SK-N-SH (cell line): ENCODE results near the gene SETX. TPM values are rescaled to one million over a fixed set of nuclear protein-coding genes. Genes with fewer than 3 reads are reported as not detected.

Experiments used
- CTCF ChIA-PET: fragments of 300-600, 350-600 bp; formaldehyde crosslinking; extraction: SDS; loops from one replicate; lab custom pipeline; 2021; lab: Yijun Ruan, JAX
- POLR2A ChIA-PET: fragments of 350-600 bp; sonication (Branson Sonifier 250); formaldehyde crosslinking; extraction: SDS; loops from one replicate; lab custom pipeline; 2020; ENCODE audit warnings: antibody characterized with exemption, inconsistent platforms; lab: Yijun Ruan, JAX
- DNase-seq: peaks from one replicate; pipeline ENCODE4 v3.0.0; 2012
- H2AFZ ChIP-seq: fragments of 200-600 bp; sonication (generic); 2 replicates; pipeline ENCODE4 v1.8.1; 2016; ENCODE audit warnings: antibody characterized with exemption, mild to moderate bottlenecking, low read depth
- H3F3A ChIP-seq: fragments of 200-600 bp; sonication (generic); replicated peaks from 2 replicates; pipeline ENCODE3; 2016; ENCODE audit warnings: antibody characterized with exemption, mild to moderate bottlenecking; ENCODE audit not compliant: insufficient read depth
- H3K27ac ChIP-seq, 2 experiments: fragments of 200-500 bp in 1 of 2; fragments of 200-600 bp in 1 of 2; sonication (Bioruptor generic) in 1 of 2; sonication (generic), shearing (Covaris generic) in 1 of 2; 2 replicates each; pipeline versions ENCODE4 v1.5.1 to v1.6.1; 2014 to 2016; ENCODE audit warnings: low read depth in 2 of 2, inconsistent platforms in 1 of 2, low read length in 1 of 2, mild to moderate bottlenecking in 1 of 2, mixed read lengths in 1 of 2
- H3K27me3 ChIP-seq: fragments of 200-600 bp; sonication (generic), shearing (Covaris generic); 2 replicates; pipeline ENCODE4 v1.6.1; 2016; ENCODE audit warnings: mixed run types; ENCODE audit not compliant: insufficient read depth
- H3K36me3 ChIP-seq, 2 experiments: fragments of 200-500 bp in 1 of 2; fragments of 200-600 bp in 1 of 2; sonication (Bioruptor generic) in 1 of 2; sonication (generic) in 1 of 2; replicated peaks in 1 of 2; 2 replicates each; pipeline versions ENCODE3 to v1.5.1; 2014 to 2016; ENCODE audit warnings: low read length in 1 of 2, mild to moderate bottlenecking in 1 of 2; ENCODE audit not compliant: insufficient read depth in 2 of 2, control insufficient read depth in 1 of 2
- H3K4me1 ChIP-seq, 2 experiments: fragments of 200-500 bp in 1 of 2; fragments of 200-600 bp in 1 of 2; sonication (Bioruptor generic) in 1 of 2; sonication (generic), shearing (Covaris generic) in 1 of 2; 2 replicates each; pipeline versions ENCODE4 v1.5.1 to v1.6.1; 2014 to 2016; ENCODE audit warnings: low read depth in 1 of 2, low read length in 1 of 2, mixed run types in 1 of 2; ENCODE audit not compliant: insufficient read depth in 2 of 2, control insufficient read depth in 1 of 2
- H3K4me2 ChIP-seq: fragments of 200-600 bp; sonication (generic), shearing (Covaris generic); 2 replicates; pipeline ENCODE4 v1.6.1; 2017; ENCODE audit warnings: mixed run types
- H3K4me3 ChIP-seq, 2 experiments: fragments of 200-500 bp in 1 of 2; fragments of 200-600 bp in 1 of 2; sonication (Bioruptor generic) in 1 of 2; sonication (generic), shearing (Covaris generic) in 1 of 2; 2 replicates each; pipeline versions ENCODE4 v1.5.1 to v1.8.1; 2014 to 2016; ENCODE audit warnings: low read depth in 2 of 2, inconsistent platforms in 1 of 2, low read length in 1 of 2, mild to moderate bottlenecking in 1 of 2, mixed read lengths in 1 of 2, moderate library complexity in 1 of 2
- H3K79me2 ChIP-seq: fragments of 200-600 bp; sonication (generic); 2 replicates; pipeline ENCODE4 v1.8.1; 2017; ENCODE audit warnings: mild to moderate bottlenecking; ENCODE audit not compliant: insufficient read depth
- H3K9ac ChIP-seq: fragments of 200-600 bp; sonication (generic); 2 replicates; pipeline ENCODE4 v1.6.1; 2017; ENCODE audit warnings: mixed run types
- H3K9me2 ChIP-seq: fragments of 200-600 bp; sonication (generic); 2 replicates; pipeline ENCODE4 v1.6.1; 2017; ENCODE audit warnings: mixed run types
- H3K9me3 ChIP-seq: fragments of 200-600 bp; sonication (generic); 2 replicates; pipeline ENCODE4 v1.6.1; 2017; ENCODE audit warnings: mixed run types, mild to moderate bottlenecking, moderate library complexity
- H4K20me1 ChIP-seq: fragments of 200-600 bp; sonication (generic); 2 replicates; pipeline ENCODE4 v1.6.1; 2017; ENCODE audit warnings: mild to moderate bottlenecking, mixed run types; ENCODE audit not compliant: insufficient read depth
- ELF1 ChIP-seq: IDR thresholded peaks from 2 replicates; pipeline ENCODE4 v1.4.0; 2012
- FOXJ3 ChIP-seq: sonication (generic); formaldehyde crosslinking; IDR thresholded peaks from 2 replicates; pipeline ENCODE4 v1.5.1; 2020; ENCODE audit warnings: mild to moderate bottlenecking, missing genetic modification reagents
- GATA2 ChIP-seq: sonication (generic); formaldehyde crosslinking; IDR thresholded peaks from 2 replicates; pipeline ENCODE4 v1.5.0; 2020; ENCODE audit warnings: mild to moderate bottlenecking, missing genetic modification reagents
- NFIC ChIP-seq: IDR thresholded peaks from 2 replicates; pipeline ENCODE4 v1.4.0; 2012; ENCODE audit warnings: borderline replicate concordance
- POLR2AphosphoS5 ChIP-seq: IDR thresholded peaks from 2 replicates; pipeline ENCODE4 v1.6.1; 2012; ENCODE audit warnings: low read depth, low read length
- RCOR1 ChIP-seq: fragments of 150-350 bp; IDR thresholded peaks from 2 replicates; pipeline ENCODE4 v1.6.1; 2017; ENCODE audit warnings: antibody characterized with exemption, low read length
- RXRA ChIP-seq: IDR thresholded peaks from 2 replicates; pipeline ENCODE4 v1.4.0; 2012; ENCODE audit warnings: low read depth, mild to moderate bottlenecking, borderline replicate concordance
- SIN3A ChIP-seq: IDR thresholded peaks from 2 replicates; pipeline ENCODE4 v1.6.1; 2012; ENCODE audit warnings: low read depth, mild to moderate bottlenecking, low read length, moderate library complexity, borderline replicate concordance
- TEAD4 ChIP-seq: IDR thresholded peaks from 2 replicates; pipeline ENCODE4 v1.4.0; 2012; ENCODE audit warnings: mild to moderate bottlenecking, borderline replicate concordance; ENCODE audit not compliant: insufficient read depth
- YY1 ChIP-seq: IDR thresholded peaks from 2 replicates; pipeline ENCODE4 v1.4.0; 2012; ENCODE audit warnings: low read depth, mild to moderate bottlenecking
- WGBS: methylation state at CpG from one replicate; pipeline ENCODE4 v1.1.6; 2017; ENCODE audit warnings: low lambda C conversion rate; 5-methylcytosine and 5-hydroxymethylcytosine counted together
- polyA plus RNA-seq, 3 experiments: library from polyadenylated mRNA; depleted of rRNA; stranded (reverse); fragments of >200 nt; gene quantifications; 2 replicates each; pipeline ENCODE4 v1.2.3, GENCODE V29; 2012
- TF ChIP-seq, protein P1 (sequence below): IDR thresholded peaks from 2 replicates; pipeline ENCODE4 v1.6.1; 2012; ENCODE audit warnings: mild to moderate bottlenecking, low read depth, low read length, moderate library complexity
- TF ChIP-seq, protein P2 (sequence below): fragments of 150-350 bp; IDR thresholded peaks from 2 replicates; pipeline ENCODE4 v1.6.1; 2017; ENCODE audit warnings: antibody characterized with exemption, low read length, low read depth, borderline replicate concordance
- TF ChIP-seq, protein P3 (sequence below): fragments of 150-350 bp; IDR thresholded peaks from 2 replicates; pipeline ENCODE4 v1.6.1; 2016; ENCODE audit warnings: mild to moderate bottlenecking, low read depth, low read length

SETX gene
- polyA plus RNA-seq, 1 of the 3 experiments (the other 2 are of a cell fraction), result 12.3 TPM

DNA sequence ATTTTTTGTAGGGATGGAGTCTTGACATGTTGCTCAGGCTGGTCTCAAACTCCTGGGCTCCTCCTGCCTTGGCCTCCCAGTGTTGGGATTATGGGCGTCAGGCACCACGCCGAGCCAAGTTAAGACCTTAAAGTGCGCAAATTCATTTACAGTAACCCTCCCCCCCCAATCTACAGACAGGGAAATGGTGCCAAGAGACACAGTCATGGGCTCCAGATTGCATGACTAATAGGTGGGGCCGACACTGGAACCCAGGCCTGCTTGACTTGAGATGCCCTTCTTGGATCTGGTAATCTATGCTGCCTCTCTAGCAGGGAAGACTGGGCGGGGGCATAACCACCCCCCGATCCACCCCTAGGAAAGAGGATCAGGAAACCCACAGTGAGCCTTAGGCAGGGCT is 32.3 kb upstream of the SETX start:
- ChIA-PET POLR2A (interaction anchor here (1.2 kb wide), 1 partner anchor 32 kb away, joined by 3 read pairs; the partner anchor contains the start of gene SETX), CTCF (no interaction called here)
- Histone ChIP-seq H3K79me2 (no peaks in the 10 kb centered on the region), H3K9me2 (no peaks in the 10 kb centered on the region), H2AFZ (no peak overlapping the region), H3K27me3 (no peaks in the 10 kb centered on the region), H3K4me2 (no peak overlapping the region), H3K9ac (no peak overlapping the region), H3F3A (no peaks in the 10 kb centered on the region), H3K4me1 (no peaks in the 10 kb centered on the region), H4K20me1 (no peaks in the 10 kb centered on the region), H3K27ac (no peak overlapping the region), H3K9me3 (no peaks in the 10 kb centered on the region), H3K36me3 (peaks cover 54 to 77% of the 10 kb centered on the region in 2 experiments), H3K4me3 (no peak overlapping the region)
- TF ChIP-seq, protein P1, sequence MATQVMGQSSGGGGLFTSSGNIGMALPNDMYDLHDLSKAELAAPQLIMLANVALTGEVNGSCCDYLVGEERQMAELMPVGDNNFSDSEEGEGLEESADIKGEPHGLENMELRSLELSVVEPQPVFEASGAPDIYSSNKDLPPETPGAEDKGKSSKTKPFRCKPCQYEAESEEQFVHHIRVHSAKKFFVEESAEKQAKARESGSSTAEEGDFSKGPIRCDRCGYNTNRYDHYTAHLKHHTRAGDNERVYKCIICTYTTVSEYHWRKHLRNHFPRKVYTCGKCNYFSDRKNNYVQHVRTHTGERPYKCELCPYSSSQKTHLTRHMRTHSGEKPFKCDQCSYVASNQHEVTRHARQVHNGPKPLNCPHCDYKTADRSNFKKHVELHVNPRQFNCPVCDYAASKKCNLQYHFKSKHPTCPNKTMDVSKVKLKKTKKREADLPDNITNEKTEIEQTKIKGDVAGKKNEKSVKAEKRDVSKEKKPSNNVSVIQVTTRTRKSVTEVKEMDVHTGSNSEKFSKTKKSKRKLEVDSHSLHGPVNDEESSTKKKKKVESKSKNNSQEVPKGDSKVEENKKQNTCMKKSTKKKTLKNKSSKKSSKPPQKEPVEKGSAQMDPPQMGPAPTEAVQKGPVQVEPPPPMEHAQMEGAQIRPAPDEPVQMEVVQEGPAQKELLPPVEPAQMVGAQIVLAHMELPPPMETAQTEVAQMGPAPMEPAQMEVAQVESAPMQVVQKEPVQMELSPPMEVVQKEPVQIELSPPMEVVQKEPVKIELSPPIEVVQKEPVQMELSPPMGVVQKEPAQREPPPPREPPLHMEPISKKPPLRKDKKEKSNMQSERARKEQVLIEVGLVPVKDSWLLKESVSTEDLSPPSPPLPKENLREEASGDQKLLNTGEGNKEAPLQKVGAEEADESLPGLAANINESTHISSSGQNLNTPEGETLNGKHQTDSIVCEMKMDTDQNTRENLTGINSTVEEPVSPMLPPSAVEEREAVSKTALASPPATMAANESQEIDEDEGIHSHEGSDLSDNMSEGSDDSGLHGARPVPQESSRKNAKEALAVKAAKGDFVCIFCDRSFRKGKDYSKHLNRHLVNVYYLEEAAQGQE, result no peak
- no peak for TF ChIP-seq SIN3A
- TF ChIP-seq FOXJ3 (CRISPR knock-in tag), result no peak
- no peak for TF ChIP-seq YY1
- no peak for TF ChIP-seq GATA2 (CRISPR knock-in tag)
- TF ChIP-seq, protein P2, sequence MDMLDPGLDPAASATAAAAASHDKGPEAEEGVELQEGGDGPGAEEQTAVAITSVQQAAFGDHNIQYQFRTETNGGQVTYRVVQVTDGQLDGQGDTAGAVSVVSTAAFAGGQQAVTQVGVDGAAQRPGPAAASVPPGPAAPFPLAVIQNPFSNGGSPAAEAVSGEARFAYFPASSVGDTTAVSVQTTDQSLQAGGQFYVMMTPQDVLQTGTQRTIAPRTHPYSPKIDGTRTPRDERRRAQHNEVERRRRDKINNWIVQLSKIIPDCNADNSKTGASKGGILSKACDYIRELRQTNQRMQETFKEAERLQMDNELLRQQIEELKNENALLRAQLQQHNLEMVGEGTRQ, result no peak
- no peak for TF ChIP-seq ELF1
- 82% methylated on average over 2 of the region's 7 CpGs for WGBS
- no peak for DNase-seq

DNA sequence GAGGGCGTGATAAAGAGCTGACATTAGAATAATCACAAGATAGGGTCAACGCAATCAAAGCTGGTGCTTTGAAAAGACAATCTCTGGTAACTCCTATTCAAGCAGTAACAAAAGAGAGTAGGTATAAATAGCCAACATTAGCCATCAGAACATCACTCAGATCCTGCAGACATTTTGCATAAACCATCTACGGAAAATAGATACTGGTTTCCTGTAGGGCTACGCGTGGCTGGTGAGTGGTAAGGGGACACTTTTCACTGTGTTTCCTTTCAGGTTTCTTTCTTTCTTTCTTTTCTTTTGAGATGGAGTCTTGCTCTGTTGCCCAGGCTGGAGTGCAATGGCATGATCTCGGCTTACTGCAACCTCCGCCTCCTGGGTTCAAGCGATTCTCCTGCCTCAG is 29.6 kb upstream of the SETX start:
- Histone ChIP-seq H3K4me1 (no peaks in the 10 kb centered on the region), H3F3A (peaks cover 5% of the 10 kb centered on the region), H4K20me1 (no peaks in the 10 kb centered on the region), H2AFZ (no peak overlapping the region), H3K36me3 (peaks cover 48 to 68% of the 10 kb centered on the region in 2 experiments), H3K4me2 (no peak overlapping the region), H3K79me2 (no peaks in the 10 kb centered on the region), H3K4me3 (no peak overlapping the region), H3K9me3 (no peaks in the 10 kb centered on the region), H3K27ac (no peak overlapping the region), H3K27me3 (no peaks in the 10 kb centered on the region), H3K9ac (no peak overlapping the region), H3K9me2 (no peaks in the 10 kb centered on the region)
- WGBS, result 98% methylated on average over 8 of the region's 8 CpGs
- TF ChIP-seq POLR2AphosphoS5 (no peak), TEAD4 (no peak), NFIC (no peak), RXRA (no peak), SIN3A (no peak), RCOR1 (no peak)
- TF ChIP-seq, protein P3, sequence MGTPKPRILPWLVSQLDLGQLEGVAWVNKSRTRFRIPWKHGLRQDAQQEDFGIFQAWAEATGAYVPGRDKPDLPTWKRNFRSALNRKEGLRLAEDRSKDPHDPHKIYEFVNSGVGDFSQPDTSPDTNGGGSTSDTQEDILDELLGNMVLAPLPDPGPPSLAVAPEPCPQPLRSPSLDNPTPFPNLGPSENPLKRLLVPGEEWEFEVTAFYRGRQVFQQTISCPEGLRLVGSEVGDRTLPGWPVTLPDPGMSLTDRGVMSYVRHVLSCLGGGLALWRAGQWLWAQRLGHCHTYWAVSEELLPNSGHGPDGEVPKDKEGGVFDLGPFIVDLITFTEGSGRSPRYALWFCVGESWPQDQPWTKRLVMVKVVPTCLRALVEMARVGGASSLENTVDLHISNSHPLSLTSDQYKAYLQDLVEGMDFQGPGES, result no peak
- POLR2A ChIA-PET, result no interaction called here
- no peak for DNase-seq
- CTCF ChIA-PET, result interaction anchor here (1.2 kb wide), 1 partner anchor 518 kb away, joined by 3 read pairs; no protein-coding TSS in a partner anchor
